Kidney (tissue), 14 donors: ENCODE results near the gene MS4A10. TPM values are rescaled to one million over a fixed set of nuclear protein-coding genes. Genes with fewer than 3 reads are reported as not detected.

ENCODE experiments used
- DNase-seq, 5 donors: peaks; one replicate each; pipeline ENCODE4 v3.0.0-alpha.2; 2013 to 2020
- FAIRE-seq: peaks from 2 replicates; lab custom pipeline; 2012; peaks lifted over from hg19 to GRCh38; lab: Jason Lieb, UNC
- H3K27ac ChIP-seq, 2 donors: one replicate each; pipeline ENCODE4 v1.7.0; 2013; ENCODE audit warnings: low read depth in 2 of 2, low read length in 2 of 2, inconsistent platforms in 1 of 2
- H3K27me3 ChIP-seq: one replicate; pipeline ENCODE4 v1.7.1; 2013; ENCODE audit warnings: low read length, inconsistent platforms; ENCODE audit not compliant: control insufficient read depth, insufficient read depth
- H3K36me3 ChIP-seq, 3 donors: one replicate each; pipeline versions ENCODE4 v1.7.0 to v1.7.1; 2013; ENCODE audit warnings: low read length in 3 of 3, control low read depth in 1 of 3, inconsistent platforms in 1 of 3; ENCODE audit not compliant: insufficient read depth in 3 of 3, control insufficient read depth in 2 of 3
- H3K4me1 ChIP-seq, 3 donors: one replicate each; pipeline versions ENCODE4 v1.7.0 to v1.7.1; 2013; ENCODE audit warnings: low read length in 3 of 3, inconsistent platforms in 1 of 3, low read depth in 1 of 3; ENCODE audit not compliant: control insufficient read depth in 2 of 3, insufficient read depth in 2 of 3
- H3K4me3 ChIP-seq, 3 donors: one replicate each; pipeline versions ENCODE4 v1.7.0 to v1.8.1; 2013; ENCODE audit warnings: low read length in 3 of 3, control low read depth in 1 of 3, inconsistent platforms in 1 of 3
- H3K9ac ChIP-seq, 3 donors: one replicate each; pipeline versions ENCODE4 v1.7.0 to v1.7.1; 2013; ENCODE audit warnings: low read length in 3 of 3, control low read depth in 1 of 3, inconsistent platforms in 1 of 3
- H3K9me3 ChIP-seq, 3 donors: one replicate each; pipeline versions ENCODE4 v1.7.0 to v1.7.1; 2013; ENCODE audit warnings: low read length in 3 of 3, control low read depth in 1 of 3, inconsistent platforms in 1 of 3; ENCODE audit not compliant: control insufficient read depth in 2 of 3, insufficient read depth in 1 of 3
- CTCF ChIP-seq: IDR thresholded peaks from 3 replicates; pipeline ENCODE4 v1.5.1; 2012; ENCODE audit warnings: mild to moderate bottlenecking, moderate library complexity, borderline replicate concordance; ENCODE audit not compliant: insufficient read depth; ENCODE audit errors: extremely low read depth
- intact Hi-C: fragments of 100-400 bp; cut with DNase I; formaldehyde crosslinking; loops from one replicate; pipeline ENCODE4 v1.11.1; 2022
- polyA plus RNA-seq: library from polyadenylated mRNA; stranded (reverse); fragments of 350-450 nt; fragmentation: Illumina TruSeq; extraction: RNeasy Lipid Tissue Mini Kit (QIAGEN cat#74804); gene quantifications from one replicate; pipeline ENCODE4 v1.2.3, GENCODE V29; 2014; ENCODE audit warnings: low read depth, low replicate concordance; ENCODE audit not compliant: insufficient read depth
- total RNA-seq: library from RNA; stranded (reverse); fragmentation: NEBNext Ultra II Directional; extraction: Animal tissue kit (Norgen Biotek cat#: 25700); gene quantifications from one replicate; pipeline ENCODE4 v1.2.1, GENCODE V29; 2021
- donor health status: control.
- donor health status: control.
- donor health status: control.
- donor health status: control.
- donor health status: control.
- donor health status: DM: yes; HTN: yes; CAD: no.
- donor health status: Normal renal cell carcinoma (clear cell type).

Gene MS4A10
- total and polyA plus RNA-seq, 2 donors from 2014 or later = 1.1 TPM; not detected in 1

- FAIRE-seq (no peak), DNase-seq (peak; percentile 98 to 99 (median 98))
- H3K27me3 ChIP-seq = no peaks in the 10 kb centered on the region
- peak; percentile 2 for TF ChIP-seq CTCF
- H3K36me3 ChIP-seq = no peaks in the 10 kb centered on the region
- H3K4me1 ChIP-seq = peaks cover 5 to 30% (median 15%) of the 10 kb centered on the region in 3 donors
- peak within 1 kb of the TSS; percentile 78 to 92 (median 85) for H3K4me3 ChIP-seq
- H3K9ac ChIP-seq = peak within 1 kb of the TSS; percentile 51 to 95 (median 72)
- no peaks in the 10 kb centered on the region for H3K9me3 ChIP-seq
- intact Hi-C loops = no loop called here
- H3K27ac ChIP-seq = peak within 1 kb of the TSS; percentile 36 to 51
Observed at GRCh38 chr11:60841797-60842667, 56.9 kb downstream of the MS4A10 start, which contains the start of gene CCDC86. Gene CCDC86 (plus strand): TSS chr11:60842113. CDS start chr11:60842125, 12 bp downstream.

GRCh38 chr11:60842668-60843600 is 57.8 kb downstream of the MS4A10 start:
- no peak for TF ChIP-seq CTCF
- Histone ChIP-seq H3K4me3 (peak overlapping the region; percentile 78 to 92 (median 85)), H3K4me1 (peaks cover 5 to 30% (median 15%) of the 10 kb centered on the region in 3 donors), H3K36me3 (no peaks in the 10 kb centered on the region), H3K9ac (peak overlapping the region; percentile 7 to 95 (median 30)), H3K9me3 (no peaks in the 10 kb centered on the region), H3K27ac (no peak overlapping the region), H3K27me3 (no peaks in the 10 kb centered on the region)
- DNase-seq (no peak), FAIRE-seq (no peak)
- intact Hi-C loops = no loop called here

GRCh38 chr11:60844045-60844869 is 59.1 kb downstream of the MS4A10 start:
- peak overlapping the region in 1 of 3 donors; percentile 92 for H3K4me3 ChIP-seq
- H3K27ac ChIP-seq = no peak overlapping the region
- no peaks in the 10 kb centered on the region for H3K36me3 ChIP-seq
- no peak overlapping the region for H3K9ac ChIP-seq
- no peaks in the 10 kb centered on the region for H3K27me3 ChIP-seq
- H3K9me3 ChIP-seq = no peaks in the 10 kb centered on the region
- DNase-seq (no peak), FAIRE-seq (no peak)
- TF ChIP-seq CTCF = no peak
- intact Hi-C loops = no loop called here
- peaks cover 5 to 30% (median 15%) of the 10 kb centered on the region in 3 donors for H3K4me1 ChIP-seq
